HepG2 (cell line): ENCODE results near the gene S1PR3.

Experiments
- EZH2 ChIP-seq: conservative IDR thresholded peaks from 2 replicates; pipeline ENCODE4 v1.6.1; 2012; ENCODE audit warnings: mild to moderate bottlenecking, low read depth, low read length, moderate library complexity
- FOSL2 ChIP-seq: sonication (generic); formaldehyde crosslinking; IDR thresholded peaks from 2 replicates; pipeline ENCODE4 v1.4.0; 2020; ENCODE audit warnings: missing genetic modification reagents
- KDM1A ChIP-seq: IDR thresholded peaks from 2 replicates; pipeline ENCODE4 v1.6.1; 2016; ENCODE audit warnings: missing compliant biosample characterization
- SRF ChIP-seq: IDR thresholded peaks from 2 replicates; pipeline ENCODE4 v1.6.1; 2011; ENCODE audit warnings: mild to moderate bottlenecking, low read depth, low read length, moderate library complexity
- YY1 ChIP-seq: IDR thresholded peaks from 2 replicates; pipeline ENCODE4 v1.6.1; 2011; ENCODE audit warnings: low read length, low read depth, moderate library complexity, mild to moderate bottlenecking; ENCODE audit not compliant: insufficient read depth, insufficient replicate concordance
- ZNF296 ChIP-seq: sonication (generic); formaldehyde crosslinking; conservative IDR thresholded peaks from 2 replicates; pipeline ENCODE4 v1.5.0; 2020; ENCODE audit warnings: mild to moderate bottlenecking, missing genetic modification reagents
- ZNF3 ChIP-seq: IDR thresholded peaks from 2 replicates; pipeline ENCODE4 v1.7.0; 2017; ENCODE audit warnings: inconsistent platforms
- TF ChIP-seq, protein P1 (sequence below), 2 experiments: IDR thresholded peaks; 2 replicates each; pipeline ENCODE4 v1.6.1; 2011 to 2012; ENCODE audit warnings: low read length in 2 of 2, borderline replicate concordance in 1 of 2, low read depth in 1 of 2, mild to moderate bottlenecking in 1 of 2, moderate library complexity in 1 of 2
- TF ChIP-seq, protein P2 (sequence below): sonication (generic); formaldehyde crosslinking; IDR thresholded peaks from 2 replicates; pipeline ENCODE4 v1.9.0; 2021; ENCODE audit warnings: missing genetic modification reagents, borderline replicate concordance
- TF ChIP-seq, protein P3 (sequence below): sonication (generic); formaldehyde crosslinking; IDR thresholded peaks from 2 replicates; pipeline ENCODE4 v1.8.1; 2023; ENCODE audit warnings: missing genetic modification reagents, mild to moderate bottlenecking, borderline replicate concordance

DNA sequence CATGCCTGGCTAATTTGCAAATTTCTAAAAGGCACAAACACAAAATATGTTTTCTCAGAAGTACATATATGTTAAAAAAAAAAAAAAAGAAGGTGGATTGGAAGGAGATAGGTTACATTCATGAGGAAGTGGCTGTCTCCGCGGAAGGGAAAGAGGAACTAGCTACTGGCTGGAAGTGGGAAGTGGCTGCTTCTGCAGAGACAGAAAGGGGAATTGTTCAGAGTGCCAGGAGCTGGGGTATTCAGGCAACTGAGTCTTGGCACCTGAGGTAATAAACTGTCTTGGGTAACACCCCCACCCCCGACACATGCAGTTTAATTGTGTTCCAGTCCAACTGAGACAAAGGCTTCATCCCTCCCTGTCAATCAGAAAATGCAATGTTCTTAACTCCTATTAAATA is 45.6 kb downstream of the S1PR3 start:
- TF ChIP-seq, protein P1, sequence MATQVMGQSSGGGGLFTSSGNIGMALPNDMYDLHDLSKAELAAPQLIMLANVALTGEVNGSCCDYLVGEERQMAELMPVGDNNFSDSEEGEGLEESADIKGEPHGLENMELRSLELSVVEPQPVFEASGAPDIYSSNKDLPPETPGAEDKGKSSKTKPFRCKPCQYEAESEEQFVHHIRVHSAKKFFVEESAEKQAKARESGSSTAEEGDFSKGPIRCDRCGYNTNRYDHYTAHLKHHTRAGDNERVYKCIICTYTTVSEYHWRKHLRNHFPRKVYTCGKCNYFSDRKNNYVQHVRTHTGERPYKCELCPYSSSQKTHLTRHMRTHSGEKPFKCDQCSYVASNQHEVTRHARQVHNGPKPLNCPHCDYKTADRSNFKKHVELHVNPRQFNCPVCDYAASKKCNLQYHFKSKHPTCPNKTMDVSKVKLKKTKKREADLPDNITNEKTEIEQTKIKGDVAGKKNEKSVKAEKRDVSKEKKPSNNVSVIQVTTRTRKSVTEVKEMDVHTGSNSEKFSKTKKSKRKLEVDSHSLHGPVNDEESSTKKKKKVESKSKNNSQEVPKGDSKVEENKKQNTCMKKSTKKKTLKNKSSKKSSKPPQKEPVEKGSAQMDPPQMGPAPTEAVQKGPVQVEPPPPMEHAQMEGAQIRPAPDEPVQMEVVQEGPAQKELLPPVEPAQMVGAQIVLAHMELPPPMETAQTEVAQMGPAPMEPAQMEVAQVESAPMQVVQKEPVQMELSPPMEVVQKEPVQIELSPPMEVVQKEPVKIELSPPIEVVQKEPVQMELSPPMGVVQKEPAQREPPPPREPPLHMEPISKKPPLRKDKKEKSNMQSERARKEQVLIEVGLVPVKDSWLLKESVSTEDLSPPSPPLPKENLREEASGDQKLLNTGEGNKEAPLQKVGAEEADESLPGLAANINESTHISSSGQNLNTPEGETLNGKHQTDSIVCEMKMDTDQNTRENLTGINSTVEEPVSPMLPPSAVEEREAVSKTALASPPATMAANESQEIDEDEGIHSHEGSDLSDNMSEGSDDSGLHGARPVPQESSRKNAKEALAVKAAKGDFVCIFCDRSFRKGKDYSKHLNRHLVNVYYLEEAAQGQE (IDR thresholded peaks at IDR 0.05; ENCODE audit: borderline replicate concordance in 1 of 2, low read depth in 1 of 2, low read length in 2 of 2) = no peak
- TF ChIP-seq FOSL2 (CRISPR knock-in tag) (no peak), EZH2 (no peak), KDM1A (CRISPR knock-in tag) (no peak), ZNF296 (no peak), SRF (no peak), ZNF3 (CRISPR knock-in tag) (no peak), YY1 (no peak)
- TF ChIP-seq, protein P2, sequence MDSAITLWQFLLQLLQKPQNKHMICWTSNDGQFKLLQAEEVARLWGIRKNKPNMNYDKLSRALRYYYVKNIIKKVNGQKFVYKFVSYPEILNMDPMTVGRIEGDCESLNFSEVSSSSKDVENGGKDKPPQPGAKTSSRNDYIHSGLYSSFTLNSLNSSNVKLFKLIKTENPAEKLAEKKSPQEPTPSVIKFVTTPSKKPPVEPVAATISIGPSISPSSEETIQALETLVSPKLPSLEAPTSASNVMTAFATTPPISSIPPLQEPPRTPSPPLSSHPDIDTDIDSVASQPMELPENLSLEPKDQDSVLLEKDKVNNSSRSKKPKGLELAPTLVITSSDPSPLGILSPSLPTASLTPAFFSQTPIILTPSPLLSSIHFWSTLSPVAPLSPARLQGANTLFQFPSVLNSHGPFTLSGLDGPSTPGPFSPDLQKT (CRISPR knock-in tag) = no peak
- TF ChIP-seq, protein P3, sequence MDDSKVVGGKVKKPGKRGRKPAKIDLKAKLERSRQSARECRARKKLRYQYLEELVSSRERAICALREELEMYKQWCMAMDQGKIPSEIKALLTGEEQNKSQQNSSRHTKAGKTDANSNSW = no peak
